ENCODE data around the gene POLRMT.

DNA sequence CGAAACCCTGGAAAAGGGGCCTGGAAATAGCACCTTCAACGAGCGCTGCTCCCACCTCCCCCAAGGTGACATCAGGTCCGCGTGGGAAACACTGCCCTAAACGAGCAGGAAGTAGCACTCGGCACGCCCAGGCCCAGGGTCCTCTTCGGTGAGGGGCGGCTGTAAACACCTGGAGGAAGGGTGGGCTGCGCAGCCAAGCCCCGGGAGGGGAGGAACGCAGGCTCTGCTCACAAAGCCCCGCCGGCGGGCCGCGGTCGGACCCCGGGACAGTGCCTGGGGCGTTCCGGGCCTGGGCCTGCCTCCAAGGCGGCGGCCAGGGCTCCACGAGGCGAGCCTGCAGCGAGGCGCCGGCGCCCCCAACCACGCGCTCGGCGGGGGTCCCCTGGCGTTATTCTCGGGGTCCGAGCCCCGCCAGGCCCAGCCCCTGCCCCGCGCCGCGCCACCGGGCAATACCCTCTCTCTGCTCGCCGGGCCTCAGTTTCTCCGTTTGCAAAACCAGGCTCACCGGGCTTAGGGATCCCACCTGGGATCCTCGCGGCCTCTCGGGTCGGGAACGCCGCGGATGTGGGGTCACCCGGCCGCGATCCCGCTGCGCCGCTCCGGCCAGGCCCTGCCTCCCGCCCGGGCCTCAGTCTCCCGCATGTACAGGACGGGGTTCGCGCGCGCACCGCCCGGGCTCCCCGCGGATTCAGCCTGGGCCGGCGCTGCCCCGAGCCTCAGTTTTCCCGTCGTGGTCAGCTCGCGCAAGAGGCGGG, 29.0 kb upstream of the POLRMT start:
- TF ChIP-seq, protein P1, sequence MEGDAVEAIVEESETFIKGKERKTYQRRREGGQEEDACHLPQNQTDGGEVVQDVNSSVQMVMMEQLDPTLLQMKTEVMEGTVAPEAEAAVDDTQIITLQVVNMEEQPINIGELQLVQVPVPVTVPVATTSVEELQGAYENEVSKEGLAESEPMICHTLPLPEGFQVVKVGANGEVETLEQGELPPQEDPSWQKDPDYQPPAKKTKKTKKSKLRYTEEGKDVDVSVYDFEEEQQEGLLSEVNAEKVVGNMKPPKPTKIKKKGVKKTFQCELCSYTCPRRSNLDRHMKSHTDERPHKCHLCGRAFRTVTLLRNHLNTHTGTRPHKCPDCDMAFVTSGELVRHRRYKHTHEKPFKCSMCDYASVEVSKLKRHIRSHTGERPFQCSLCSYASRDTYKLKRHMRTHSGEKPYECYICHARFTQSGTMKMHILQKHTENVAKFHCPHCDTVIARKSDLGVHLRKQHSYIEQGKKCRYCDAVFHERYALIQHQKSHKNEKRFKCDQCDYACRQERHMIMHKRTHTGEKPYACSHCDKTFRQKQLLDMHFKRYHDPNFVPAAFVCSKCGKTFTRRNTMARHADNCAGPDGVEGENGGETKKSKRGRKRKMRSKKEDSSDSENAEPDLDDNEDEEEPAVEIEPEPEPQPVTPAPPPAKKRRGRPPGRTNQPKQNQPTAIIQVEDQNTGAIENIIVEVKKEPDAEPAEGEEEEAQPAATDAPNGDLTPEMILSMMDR (IDR thresholded peaks at IDR 0.05) = no peak
- no peak for TF ChIP-seq EP300 (IDR thresholded peaks at IDR 0.05)
